ENCODE measurements around the gene AP3S2.

- TF ChIP-seq CTCF (IDR thresholded peaks at IDR 0.05; ENCODE audit: borderline replicate concordance, extremely low read depth, low read length, poor library complexity, severe bottlenecking) = no peak
- TF ChIP-seq EZH2 (IDR thresholded peaks at IDR 0.05; ENCODE audit: borderline replicate concordance, low read depth, low read length, severe bottlenecking) = no peak
Observed at GRCh38 chr15:89805241-89806209, 88.3 kb downstream of the AP3S2 start.
